ENCODE data around the gene TADA3. TPM values are rescaled to one million over a fixed set of nuclear protein-coding genes. Genes with fewer than 3 reads are reported as not detected.
A peak's percentile ranks its signal among the peaks of the same experiment; 100 is the strongest.

Gene TADA3
- total and polyA plus RNA-seq, 9 of the 15 experiments (the other 6 are each of a cell fraction or from before 2014, with no cell fraction given) = 4.1 to 110 (median 74.8) TPM

GRCh38 chr3:9769426-9770275, 22.6 kb downstream of the TADA3 start, which contains the start of gene CAMK1 (continued):
- TF ChIP-seq HOXB6 (CRISPR knock-in tag; IDR thresholded peaks at IDR 0.05; ENCODE audit: borderline replicate concordance) (no peak), NONO (IDR thresholded peaks at IDR 0.05; ENCODE audit: low read depth in 2 of 2, low read length in 1 of 2) (0 out of 4 replicates have a peak, but pooled peaks of 1 of the 2 experiments have one; percentile 29), EGR1 (conservative IDR thresholded peaks at IDR 0.05) (no peak), ATF7 (IDR thresholded peaks at IDR 0.05) (peak; percentile 43; the same call in 1 of the 2 replicates), RNF219 (CRISPR knock-in tag; IDR thresholded peaks at IDR 0.05) (no peak), NRF1 (conservative IDR thresholded peaks at IDR 0.05 in 1 of 2, IDR thresholded peaks at IDR 0.05 in 1 of 2) (peak; percentile 55 to 59; a peak in 3 of 4 replicates), PTBP1 (IDR thresholded peaks at IDR 0.05; ENCODE audit: low read depth, low read length) (0 out of 2 replicates have a peak, but pooled peaks have one; percentile 56), POLR2G (IDR thresholded peaks at IDR 0.05; ENCODE audit: low read depth, low read length) (peak; percentile 84), ZFX (CRISPR knock-in tag; IDR thresholded peaks at IDR 0.05) (peak; percentile 46; the same call in 1 of the 2 replicates), E2F3 (CRISPR knock-in tag; IDR thresholded peaks at IDR 0.05) (peak; percentile 26; the same call in 1 of the 2 replicates), ERF (CRISPR knock-in tag; IDR thresholded peaks at IDR 0.05) (0 out of 2 replicates have a peak, but pooled peaks have one; percentile 35), ZBTB33 (CRISPR knock-in tag; IDR thresholded peaks at IDR 0.05) (peak; percentile 65), ZNF740 (CRISPR knock-in tag; IDR thresholded peaks at IDR 0.05) (no peak), ZNF740 (tag; IDR thresholded peaks at IDR 0.05) (0 out of 4 replicates have a peak, but pooled peaks of 1 of the 2 experiments have one; percentile 42), L3MBTL2 (IDR thresholded peaks at IDR 0.05) (peak; percentile 37), ZNF75A (CRISPR knock-in tag; IDR thresholded peaks at IDR 0.05) (no peak), TFAP4 (CRISPR knock-in tag; IDR thresholded peaks at IDR 0.05; ENCODE audit: borderline replicate concordance) (peak; percentile 29; the same call in 1 of the 2 replicates), RBM14 (IDR thresholded peaks at IDR 0.05; ENCODE audit: borderline replicate concordance, insufficient read depth, low read depth, low read length) (0 out of 2 replicates have a peak, but pooled peaks have one; percentile 36), CBX1 (IDR thresholded peaks at IDR 0.05; ENCODE audit: low read depth) (0 out of 2 replicates have a peak, but pooled peaks have one; percentile 56), HNRNPH1 (optimal IDR thresholded peaks at IDR 0.05; ENCODE audit: low read depth, low read length) (no peak), RBFOX2 (IDR thresholded peaks at IDR 0.05; ENCODE audit: low read depth, low read length) (peak; percentile 72)

Data from K562 (cell line).